Kidney (tissue), 14 donors: ENCODE data around the gene COL16A1. TPM values are rescaled to one million over a fixed set of nuclear protein-coding genes. Genes with fewer than 3 reads are reported as not detected.

Experiments used
- DNase-seq, 5 donors: peaks; one replicate each; pipeline ENCODE4 v3.0.0-alpha.2; 2013 to 2020
- FAIRE-seq: peaks from 2 replicates; lab custom pipeline; 2012; peaks lifted over from hg19 to GRCh38; lab: Jason Lieb, UNC
- H3K27ac ChIP-seq, 2 donors: one replicate each; pipeline ENCODE4 v1.7.0; 2013; ENCODE audit warnings: low read depth in 2 of 2, low read length in 2 of 2, inconsistent platforms in 1 of 2
- H3K27me3 ChIP-seq: one replicate; pipeline ENCODE4 v1.7.1; 2013; ENCODE audit warnings: low read length, inconsistent platforms; ENCODE audit not compliant: control insufficient read depth, insufficient read depth
- H3K36me3 ChIP-seq, 3 donors: one replicate each; pipeline versions ENCODE4 v1.7.0 to v1.7.1; 2013; ENCODE audit warnings: low read length in 3 of 3, control low read depth in 1 of 3, inconsistent platforms in 1 of 3; ENCODE audit not compliant: insufficient read depth in 3 of 3, control insufficient read depth in 2 of 3
- H3K4me1 ChIP-seq, 3 donors: one replicate each; pipeline versions ENCODE4 v1.7.0 to v1.7.1; 2013; ENCODE audit warnings: low read length in 3 of 3, inconsistent platforms in 1 of 3, low read depth in 1 of 3; ENCODE audit not compliant: control insufficient read depth in 2 of 3, insufficient read depth in 2 of 3
- H3K4me3 ChIP-seq, 3 donors: one replicate each; pipeline versions ENCODE4 v1.7.0 to v1.8.1; 2013; ENCODE audit warnings: low read length in 3 of 3, control low read depth in 1 of 3, inconsistent platforms in 1 of 3
- H3K9ac ChIP-seq, 3 donors: one replicate each; pipeline versions ENCODE4 v1.7.0 to v1.7.1; 2013; ENCODE audit warnings: low read length in 3 of 3, control low read depth in 1 of 3, inconsistent platforms in 1 of 3
- H3K9me3 ChIP-seq, 3 donors: one replicate each; pipeline versions ENCODE4 v1.7.0 to v1.7.1; 2013; ENCODE audit warnings: low read length in 3 of 3, control low read depth in 1 of 3, inconsistent platforms in 1 of 3; ENCODE audit not compliant: control insufficient read depth in 2 of 3, insufficient read depth in 1 of 3
- CTCF ChIP-seq: IDR thresholded peaks from 3 replicates; pipeline ENCODE4 v1.5.1; 2012; ENCODE audit warnings: mild to moderate bottlenecking, moderate library complexity, borderline replicate concordance; ENCODE audit not compliant: insufficient read depth; ENCODE audit errors: extremely low read depth
- intact Hi-C: fragments of 100-400 bp; cut with DNase I; formaldehyde crosslinking; loops from one replicate; pipeline ENCODE4 v1.11.1; 2022
- polyA plus RNA-seq: library from polyadenylated mRNA; stranded (reverse); fragments of 350-450 nt; fragmentation: Illumina TruSeq; extraction: RNeasy Lipid Tissue Mini Kit (QIAGEN cat#74804); gene quantifications from one replicate; pipeline ENCODE4 v1.2.3, GENCODE V29; 2014; ENCODE audit warnings: low read depth, low replicate concordance; ENCODE audit not compliant: insufficient read depth
- total RNA-seq: library from RNA; stranded (reverse); fragmentation: NEBNext Ultra II Directional; extraction: Animal tissue kit (Norgen Biotek cat#: 25700); gene quantifications from one replicate; pipeline ENCODE4 v1.2.1, GENCODE V29; 2021
- donor health status: control.
- donor health status: control.
- donor health status: control.
- donor health status: control.
- donor health status: control.
- donor health status: DM: yes; HTN: yes; CAD: no.
- donor health status: Normal renal cell carcinoma (clear cell type).

Gene COL16A1
- total and polyA plus RNA-seq, 2 donors from 2014 or later = 9.2 to 29.0 TPM

- Histone ChIP-seq H3K27ac (no peak overlapping the region), H3K4me1 (no peaks in the 10 kb centered on the region), H3K27me3 (no peaks in the 10 kb centered on the region), H3K9ac (no peak overlapping the region), H3K9me3 (no peaks in the 10 kb centered on the region), H3K36me3 (no peaks in the 10 kb centered on the region), H3K4me3 (no peak overlapping the region)
- no peak for DNase-seq
- intact Hi-C loops = no loop called here
- TF ChIP-seq CTCF = no peak
- FAIRE-seq = no peak
These were observed 31.8 kb upstream of the COL16A1 start for GRCh38 chr1:31735571-31735970.

- no peaks in the 10 kb centered on the region for H3K27me3 ChIP-seq
- no peak overlapping the region for H3K27ac ChIP-seq
- no peak for FAIRE-seq
These were observed 30.8 kb upstream of the COL16A1 start for GRCh38 chr1:31734582-31735107.

GRCh38 chr1:31733389-31734219, 29.8 kb upstream of the COL16A1 start:
- Histone ChIP-seq H3K27me3 (no peaks in the 10 kb centered on the region), H3K9me3 (no peaks in the 10 kb centered on the region), H3K9ac (no peak overlapping the region), H3K27ac (no peak overlapping the region), H3K4me3 (no peak overlapping the region), H3K4me1 (no peaks in the 10 kb centered on the region), H3K36me3 (no peaks in the 10 kb centered on the region)
- no peak for FAIRE-seq
- no peak for DNase-seq
- intact Hi-C loops = no loop called here
- TF ChIP-seq CTCF = no peak

More at GRCh38 chr1:31734582-31735107, 30.8 kb upstream of the COL16A1 start:
- no peaks in the 10 kb centered on the region for H3K4me1 ChIP-seq
- no peak for TF ChIP-seq CTCF
- DNase-seq = peak in 1 of 5 donors; percentile 31
- intact Hi-C loops = no loop called here
- H3K36me3 ChIP-seq = no peaks in the 10 kb centered on the region
- H3K4me3 ChIP-seq = no peak overlapping the region
- H3K9me3 ChIP-seq = no peaks in the 10 kb centered on the region
- no peak overlapping the region for H3K9ac ChIP-seq
